Measurements from ENCODE around the gene UPK1A.

The UPK1A gene

DNA sequence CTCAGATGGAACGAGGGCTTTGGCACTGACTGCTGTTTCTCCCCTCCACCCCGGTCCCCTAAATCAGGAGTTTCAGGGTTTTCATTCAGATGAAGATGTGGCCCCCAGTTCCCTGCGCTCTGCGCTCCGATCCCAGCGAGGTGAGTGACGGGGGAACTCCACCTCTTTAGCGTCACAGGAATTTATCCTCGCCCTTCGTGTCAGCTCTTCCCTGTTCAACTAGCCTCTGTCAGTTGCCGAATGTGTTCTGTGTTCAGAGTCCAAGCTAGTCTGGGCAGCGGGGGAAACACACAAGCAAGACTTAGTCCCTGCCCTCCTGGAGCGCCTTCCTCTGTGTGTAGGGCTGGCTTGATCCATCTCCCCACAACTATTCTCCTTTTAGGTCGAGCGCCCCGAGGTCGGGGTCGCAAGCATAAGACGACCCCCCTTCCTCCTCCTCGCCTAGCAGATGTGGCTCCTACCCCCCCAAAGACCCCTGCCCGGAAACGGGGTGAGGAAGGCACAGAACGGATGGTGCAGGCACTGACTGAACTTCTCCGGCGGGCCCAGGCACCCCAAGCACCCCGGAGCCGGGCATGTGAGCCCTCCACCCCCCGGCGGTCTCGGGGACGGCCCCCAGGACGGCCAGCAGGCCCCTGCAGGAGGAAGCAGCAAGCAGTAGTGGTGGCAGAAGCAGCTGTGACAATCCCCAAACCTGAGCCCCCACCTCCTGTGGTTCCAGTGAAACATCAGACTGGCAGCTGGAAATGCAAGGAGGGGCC is 53.3 kb downstream of the UPK1A start:
- H3K4me3 ChIP-seq (ENCODE audit: control insufficient read depth, low read depth, low read length) = peak overlapping the region; percentile 64
- DNase-seq (ENCODE audit: low read depth) = no peak
- TF ChIP-seq, protein P1, sequence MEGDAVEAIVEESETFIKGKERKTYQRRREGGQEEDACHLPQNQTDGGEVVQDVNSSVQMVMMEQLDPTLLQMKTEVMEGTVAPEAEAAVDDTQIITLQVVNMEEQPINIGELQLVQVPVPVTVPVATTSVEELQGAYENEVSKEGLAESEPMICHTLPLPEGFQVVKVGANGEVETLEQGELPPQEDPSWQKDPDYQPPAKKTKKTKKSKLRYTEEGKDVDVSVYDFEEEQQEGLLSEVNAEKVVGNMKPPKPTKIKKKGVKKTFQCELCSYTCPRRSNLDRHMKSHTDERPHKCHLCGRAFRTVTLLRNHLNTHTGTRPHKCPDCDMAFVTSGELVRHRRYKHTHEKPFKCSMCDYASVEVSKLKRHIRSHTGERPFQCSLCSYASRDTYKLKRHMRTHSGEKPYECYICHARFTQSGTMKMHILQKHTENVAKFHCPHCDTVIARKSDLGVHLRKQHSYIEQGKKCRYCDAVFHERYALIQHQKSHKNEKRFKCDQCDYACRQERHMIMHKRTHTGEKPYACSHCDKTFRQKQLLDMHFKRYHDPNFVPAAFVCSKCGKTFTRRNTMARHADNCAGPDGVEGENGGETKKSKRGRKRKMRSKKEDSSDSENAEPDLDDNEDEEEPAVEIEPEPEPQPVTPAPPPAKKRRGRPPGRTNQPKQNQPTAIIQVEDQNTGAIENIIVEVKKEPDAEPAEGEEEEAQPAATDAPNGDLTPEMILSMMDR (IDR thresholded peaks at IDR 0.05; ENCODE audit: control insufficient read depth, insufficient read depth, low read depth, low read length, missing control alignments) = no peak

DNA sequence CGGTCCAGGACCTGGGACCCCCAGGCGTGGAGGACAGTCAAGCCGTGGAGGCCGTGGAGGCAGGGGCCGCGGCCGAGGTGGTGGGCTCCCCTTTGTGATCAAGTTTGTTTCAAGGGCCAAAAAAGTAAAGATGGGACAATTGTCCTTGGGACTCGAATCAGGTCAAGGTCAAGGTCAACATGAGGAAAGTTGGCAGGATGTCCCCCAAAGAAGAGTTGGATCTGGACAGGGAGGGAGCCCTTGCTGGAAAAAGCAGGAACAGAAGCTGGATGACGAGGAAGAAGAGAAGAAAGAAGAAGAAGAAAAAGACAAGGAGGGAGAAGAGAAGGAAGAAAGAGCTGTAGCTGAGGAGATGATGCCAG is 53.8 kb downstream of the UPK1A start:
- TF ChIP-seq, protein P1 (IDR thresholded peaks at IDR 0.05; ENCODE audit: control insufficient read depth, insufficient read depth, low read depth, low read length, missing control alignments) = no peak
- no peak for DNase-seq (ENCODE audit: low read depth)
- no peak overlapping the region for H3K4me3 ChIP-seq (ENCODE audit: control insufficient read depth, low read depth, low read length)

DNA sequence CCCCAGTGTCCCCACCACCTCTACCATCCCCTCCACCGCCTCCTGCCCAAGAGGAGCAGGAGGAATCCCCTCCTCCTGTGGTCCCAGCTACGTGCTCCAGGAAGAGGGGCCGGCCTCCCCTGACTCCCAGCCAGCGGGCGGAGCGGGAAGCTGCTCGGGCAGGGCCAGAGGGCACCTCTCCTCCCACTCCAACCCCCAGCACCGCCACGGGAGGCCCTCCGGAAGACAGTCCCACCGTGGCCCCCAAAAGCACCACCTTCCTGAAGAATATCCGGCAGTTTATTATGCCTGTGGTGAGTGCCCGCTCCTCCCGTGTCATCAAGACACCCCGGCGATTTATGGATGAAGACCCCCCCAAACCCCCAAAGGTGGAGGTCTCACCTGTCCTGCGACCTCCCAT is 54.3 kb downstream of the UPK1A start:
- no peak for DNase-seq (ENCODE audit: low read depth)
- TF ChIP-seq, protein P1 (IDR thresholded peaks at IDR 0.05; ENCODE audit: control insufficient read depth, insufficient read depth, low read depth, low read length, missing control alignments) = no peak

DNA sequence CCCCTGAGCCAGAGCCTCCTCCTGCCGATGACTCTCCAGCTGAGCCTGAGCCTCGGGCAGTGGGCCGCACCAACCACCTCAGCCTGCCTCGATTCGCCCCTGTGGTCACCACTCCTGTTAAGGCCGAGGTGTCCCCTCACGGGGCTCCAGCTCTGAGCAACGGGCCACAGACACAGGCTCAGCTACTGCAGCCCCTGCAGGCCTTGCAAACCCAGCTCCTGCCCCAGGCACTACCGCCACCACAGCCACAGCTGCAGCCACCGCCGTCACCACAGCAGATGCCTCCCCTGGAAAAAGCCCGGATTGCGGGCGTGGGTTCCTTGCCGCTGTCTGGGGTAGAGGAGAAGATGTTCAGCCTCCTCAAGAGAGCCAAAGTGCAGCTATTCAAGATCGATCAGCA is 55.1 kb downstream of the UPK1A start:
- DNase-seq (ENCODE audit: low read depth) = no peak
- TF ChIP-seq, protein P1 (IDR thresholded peaks at IDR 0.05; ENCODE audit: control insufficient read depth, insufficient read depth, low read depth, low read length, missing control alignments) = no peak
- H3K4me3 ChIP-seq (ENCODE audit: control insufficient read depth, low read depth, low read length) = no peak overlapping the region

More for the DNA sequence above, 54.3 kb downstream of the UPK1A start:
- H3K4me3 ChIP-seq (ENCODE audit: control insufficient read depth, low read depth, low read length) = no peak overlapping the region

DNA sequence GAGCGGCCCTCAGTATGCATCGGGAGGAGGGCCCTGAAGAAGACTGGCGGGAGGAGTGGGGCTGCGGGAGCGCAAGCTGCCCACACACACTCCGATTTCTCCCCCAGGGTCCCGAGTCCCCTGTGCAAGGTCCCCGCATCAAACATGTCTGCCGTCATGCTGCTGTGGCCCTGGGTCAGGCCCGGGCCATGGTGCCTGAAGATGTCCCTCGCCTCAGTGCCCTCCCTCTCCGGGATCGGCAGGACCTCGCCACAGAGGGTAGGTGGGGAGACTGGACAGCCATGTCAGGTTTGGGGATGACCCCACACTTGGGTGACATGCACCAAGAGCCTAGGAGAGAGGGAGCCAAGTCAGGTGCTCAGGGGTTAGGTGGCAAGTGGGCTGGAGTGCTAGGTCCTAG is 56.1 kb downstream of the UPK1A start:
- no peak overlapping the region for H3K4me3 ChIP-seq (ENCODE audit: control insufficient read depth, low read depth, low read length)
- no peak for DNase-seq (ENCODE audit: low read depth)
- TF ChIP-seq, protein P1 (IDR thresholded peaks at IDR 0.05; ENCODE audit: control insufficient read depth, insufficient read depth, low read depth, low read length, missing control alignments) = no peak

DNA sequence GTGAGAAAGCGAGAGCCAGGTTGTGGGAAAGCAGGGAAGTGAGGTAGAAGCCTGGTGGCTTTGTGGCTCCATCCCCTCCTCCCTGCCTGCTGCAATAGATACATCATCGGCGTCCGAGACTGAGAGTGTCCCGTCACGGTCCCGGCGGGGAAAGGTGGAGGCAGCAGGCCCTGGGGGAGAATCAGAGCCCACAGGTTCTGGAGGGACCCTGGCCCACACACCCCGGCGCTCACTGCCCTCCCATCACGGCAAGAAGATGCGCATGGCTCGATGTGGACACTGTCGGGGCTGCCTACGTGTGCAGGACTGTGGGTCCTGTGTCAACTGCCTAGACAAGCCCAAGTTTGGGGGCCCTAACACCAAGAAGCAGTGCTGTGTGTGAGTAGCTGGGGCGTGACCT is 56.6 kb downstream of the UPK1A start:
- TF ChIP-seq, protein P1 (IDR thresholded peaks at IDR 0.05; ENCODE audit: control insufficient read depth, insufficient read depth, low read depth, low read length, missing control alignments) = no peak
- no peak for DNase-seq (ENCODE audit: low read depth)
- no peak overlapping the region for H3K4me3 ChIP-seq (ENCODE audit: control insufficient read depth, low read depth, low read length)

All from AG09309 (cell line).